H1 (cell line): ENCODE results near the gene NRXN2.

Experiments
- CEBPB ChIP-seq: IDR thresholded peaks from 2 replicates; pipeline ENCODE4 v1.6.1; 2012; ENCODE audit warnings: low read depth, low read length
- CHD1 ChIP-seq: IDR thresholded peaks from 2 replicates; pipeline ENCODE4 v1.6.1; 2012; ENCODE audit warnings: low read depth, low read length, improper control_type of control experiment
- CREB1 ChIP-seq: IDR thresholded peaks from 2 replicates; pipeline ENCODE4 v1.6.1; 2012; ENCODE audit warnings: inconsistent platforms
- JUND ChIP-seq: IDR thresholded peaks from 2 replicates; pipeline ENCODE4 v1.6.1; 2011; ENCODE audit warnings: mild to moderate bottlenecking, improper control_type of control experiment, low read length
- MAX ChIP-seq: IDR thresholded peaks from 2 replicates; pipeline ENCODE4 v1.6.1; 2012; ENCODE audit warnings: inconsistent platforms
- NANOG ChIP-seq: IDR thresholded peaks from 2 replicates; pipeline ENCODE4 v1.6.1; 2011; ENCODE audit warnings: low read length, low read depth, mild to moderate bottlenecking, inconsistent platforms; ENCODE audit not compliant: insufficient read depth, poor library complexity, severe bottlenecking
- PHF8 ChIP-seq: fragments of 200-600 bp; sonication (generic); conservative IDR thresholded peaks from 2 replicates; pipeline ENCODE4 v1.7.1; 2012; ENCODE audit warnings: low read depth, mild to moderate bottlenecking, inconsistent platforms, low read length, moderate library complexity
- POLR2A ChIP-seq, 2 experiments: IDR thresholded peaks; 1 replicate in 1 of 2; 2 replicates in 1 of 2; pipeline ENCODE4 v1.6.1; 2011; ENCODE audit warnings: low read depth in 2 of 2, low read length in 2 of 2, mild to moderate bottlenecking in 2 of 2; ENCODE audit errors: control extremely low read depth in 1 of 2
- POLR2AphosphoS5 ChIP-seq: IDR thresholded peaks from 2 replicates; pipeline ENCODE4 v1.6.1; 2011; ENCODE audit warnings: low read depth, low read length
- RFX5 ChIP-seq: IDR thresholded peaks from 2 replicates; pipeline ENCODE4 v1.6.1; 2011; ENCODE audit warnings: low read depth, low read length, improper control_type of control experiment, borderline replicate concordance
- USF2 ChIP-seq: IDR thresholded peaks from 2 replicates; pipeline ENCODE4 v1.6.1; 2011; ENCODE audit warnings: low read length, improper control_type of control experiment
- TF ChIP-seq, protein P1 (sequence below), 3 experiments: IDR thresholded peaks; 1 replicate in 2 of 3; 2 replicates in 1 of 3; pipeline versions ENCODE4 v1.5.1 to v1.6.1; 2011; ENCODE audit warnings: low read length in 3 of 3, mild to moderate bottlenecking in 3 of 3, inconsistent platforms in 2 of 3, low read depth in 1 of 3, moderate library complexity in 1 of 3; ENCODE audit not compliant: insufficient read depth in 1 of 3; ENCODE audit errors: control extremely low read depth in 1 of 3

- TF ChIP-seq POLR2A (IDR thresholded peaks at IDR 0.05; ENCODE audit: control extremely low read depth in 1 of 2, low read depth in 2 of 2, low read length in 2 of 2): no peak
- no peak for TF ChIP-seq CHD1
- no peak for TF ChIP-seq NANOG
- TF ChIP-seq, protein P1, sequence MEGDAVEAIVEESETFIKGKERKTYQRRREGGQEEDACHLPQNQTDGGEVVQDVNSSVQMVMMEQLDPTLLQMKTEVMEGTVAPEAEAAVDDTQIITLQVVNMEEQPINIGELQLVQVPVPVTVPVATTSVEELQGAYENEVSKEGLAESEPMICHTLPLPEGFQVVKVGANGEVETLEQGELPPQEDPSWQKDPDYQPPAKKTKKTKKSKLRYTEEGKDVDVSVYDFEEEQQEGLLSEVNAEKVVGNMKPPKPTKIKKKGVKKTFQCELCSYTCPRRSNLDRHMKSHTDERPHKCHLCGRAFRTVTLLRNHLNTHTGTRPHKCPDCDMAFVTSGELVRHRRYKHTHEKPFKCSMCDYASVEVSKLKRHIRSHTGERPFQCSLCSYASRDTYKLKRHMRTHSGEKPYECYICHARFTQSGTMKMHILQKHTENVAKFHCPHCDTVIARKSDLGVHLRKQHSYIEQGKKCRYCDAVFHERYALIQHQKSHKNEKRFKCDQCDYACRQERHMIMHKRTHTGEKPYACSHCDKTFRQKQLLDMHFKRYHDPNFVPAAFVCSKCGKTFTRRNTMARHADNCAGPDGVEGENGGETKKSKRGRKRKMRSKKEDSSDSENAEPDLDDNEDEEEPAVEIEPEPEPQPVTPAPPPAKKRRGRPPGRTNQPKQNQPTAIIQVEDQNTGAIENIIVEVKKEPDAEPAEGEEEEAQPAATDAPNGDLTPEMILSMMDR (IDR thresholded peaks at IDR 0.05; ENCODE audit: control extremely low read depth in 1 of 3, insufficient read depth in 1 of 3, low read depth in 1 of 3, low read length in 3 of 3): no peak
- TF ChIP-seq MAX: no peak
- no peak for TF ChIP-seq POLR2AphosphoS5
- TF ChIP-seq CREB1: no peak
- no peak for TF ChIP-seq CEBPB
- TF ChIP-seq USF2: no peak
- no peak for TF ChIP-seq RFX5
- TF ChIP-seq JUND: no peak
- no peak for TF ChIP-seq PHF8
These were observed 6.3 kb downstream of the NRXN2 start for GRCh38 chr11:64716473-64717267.
